Measurements from ENCODE around the gene ASPM.
A peak's percentile ranks its signal among the peaks of the same experiment; 100 is the strongest.

The ASPM gene, protein sequence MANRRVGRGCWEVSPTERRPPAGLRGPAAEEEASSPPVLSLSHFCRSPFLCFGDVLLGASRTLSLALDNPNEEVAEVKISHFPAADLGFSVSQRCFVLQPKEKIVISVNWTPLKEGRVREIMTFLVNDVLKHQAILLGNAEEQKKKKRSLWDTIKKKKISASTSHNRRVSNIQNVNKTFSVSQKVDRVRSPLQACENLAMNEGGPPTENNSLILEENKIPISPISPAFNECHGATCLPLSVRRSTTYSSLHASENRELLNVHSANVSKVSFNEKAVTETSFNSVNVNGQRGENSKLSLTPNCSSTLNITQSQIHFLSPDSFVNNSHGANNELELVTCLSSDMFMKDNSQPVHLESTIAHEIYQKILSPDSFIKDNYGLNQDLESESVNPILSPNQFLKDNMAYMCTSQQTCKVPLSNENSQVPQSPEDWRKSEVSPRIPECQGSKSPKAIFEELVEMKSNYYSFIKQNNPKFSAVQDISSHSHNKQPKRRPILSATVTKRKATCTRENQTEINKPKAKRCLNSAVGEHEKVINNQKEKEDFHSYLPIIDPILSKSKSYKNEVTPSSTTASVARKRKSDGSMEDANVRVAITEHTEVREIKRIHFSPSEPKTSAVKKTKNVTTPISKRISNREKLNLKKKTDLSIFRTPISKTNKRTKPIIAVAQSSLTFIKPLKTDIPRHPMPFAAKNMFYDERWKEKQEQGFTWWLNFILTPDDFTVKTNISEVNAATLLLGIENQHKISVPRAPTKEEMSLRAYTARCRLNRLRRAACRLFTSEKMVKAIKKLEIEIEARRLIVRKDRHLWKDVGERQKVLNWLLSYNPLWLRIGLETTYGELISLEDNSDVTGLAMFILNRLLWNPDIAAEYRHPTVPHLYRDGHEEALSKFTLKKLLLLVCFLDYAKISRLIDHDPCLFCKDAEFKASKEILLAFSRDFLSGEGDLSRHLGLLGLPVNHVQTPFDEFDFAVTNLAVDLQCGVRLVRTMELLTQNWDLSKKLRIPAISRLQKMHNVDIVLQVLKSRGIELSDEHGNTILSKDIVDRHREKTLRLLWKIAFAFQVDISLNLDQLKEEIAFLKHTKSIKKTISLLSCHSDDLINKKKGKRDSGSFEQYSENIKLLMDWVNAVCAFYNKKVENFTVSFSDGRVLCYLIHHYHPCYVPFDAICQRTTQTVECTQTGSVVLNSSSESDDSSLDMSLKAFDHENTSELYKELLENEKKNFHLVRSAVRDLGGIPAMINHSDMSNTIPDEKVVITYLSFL (N-terminal part only)

GRCh38 chr1:197146101-197147095 lies at the start of gene ASPM:
ASPM (minus strand) TSS chr1:197146669; CDS start chr1:197146437, 232 bp downstream.
- peak; percentile 97 to 99 for ATAC-seq

- ATAC-seq = no peak
These were observed 48.6 kb upstream of the ASPM start for GRCh38 chr1:197195100-197195499.

- no peak for ATAC-seq
These were observed 37.7 kb upstream of the ASPM start for GRCh38 chr1:197184190-197184589.

DNA sequence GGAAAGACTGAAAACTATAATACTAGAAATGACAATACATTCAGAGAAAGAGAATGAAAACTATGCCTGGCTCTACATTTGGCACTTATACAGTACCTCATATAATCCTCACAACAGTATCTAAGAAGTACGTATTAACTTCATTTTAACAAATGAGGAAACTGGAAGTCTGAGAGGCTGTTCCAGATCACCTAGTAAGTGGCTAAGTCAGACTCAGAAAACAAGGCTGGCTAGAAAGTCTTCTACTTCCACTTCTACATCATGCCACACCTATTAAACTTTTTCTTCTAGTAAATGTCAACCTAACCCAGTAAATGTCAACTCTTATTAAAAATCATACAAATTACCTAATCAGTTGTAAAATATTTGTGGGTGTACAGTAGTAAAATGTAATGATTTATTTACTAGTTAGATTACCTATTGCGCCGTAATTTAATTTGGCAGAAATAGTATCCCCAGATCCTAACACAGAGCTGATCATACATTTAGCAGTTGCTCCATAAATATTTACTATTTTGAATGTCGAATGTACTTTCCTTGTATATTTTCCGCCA lies 36.8 kb upstream of the ASPM start:
- ATAC-seq = no peak

DNA sequence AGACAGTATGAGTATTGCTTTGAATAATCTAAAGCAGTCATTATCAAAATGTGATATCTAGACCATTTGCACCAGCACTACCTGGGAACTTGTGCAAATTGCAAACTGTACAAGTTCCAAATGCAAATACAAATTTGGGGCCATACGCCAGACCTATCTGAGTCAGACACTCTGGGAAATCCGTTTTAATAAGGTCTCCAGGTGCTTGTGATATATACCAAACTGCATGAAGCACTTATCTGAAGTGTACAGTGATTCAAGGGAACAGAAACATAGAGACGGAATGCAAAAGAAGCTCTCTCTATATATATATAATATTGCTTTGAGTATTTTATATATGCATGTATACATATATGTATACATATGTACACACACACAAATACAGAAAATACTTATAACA lies 36.2 kb upstream of the ASPM start:
- no peak for ATAC-seq

GRCh38 chr1:197181982-197182381 lies 35.5 kb upstream of the ASPM start:
- peak in 1 of 2 donors; percentile 55 for ATAC-seq

DNA sequence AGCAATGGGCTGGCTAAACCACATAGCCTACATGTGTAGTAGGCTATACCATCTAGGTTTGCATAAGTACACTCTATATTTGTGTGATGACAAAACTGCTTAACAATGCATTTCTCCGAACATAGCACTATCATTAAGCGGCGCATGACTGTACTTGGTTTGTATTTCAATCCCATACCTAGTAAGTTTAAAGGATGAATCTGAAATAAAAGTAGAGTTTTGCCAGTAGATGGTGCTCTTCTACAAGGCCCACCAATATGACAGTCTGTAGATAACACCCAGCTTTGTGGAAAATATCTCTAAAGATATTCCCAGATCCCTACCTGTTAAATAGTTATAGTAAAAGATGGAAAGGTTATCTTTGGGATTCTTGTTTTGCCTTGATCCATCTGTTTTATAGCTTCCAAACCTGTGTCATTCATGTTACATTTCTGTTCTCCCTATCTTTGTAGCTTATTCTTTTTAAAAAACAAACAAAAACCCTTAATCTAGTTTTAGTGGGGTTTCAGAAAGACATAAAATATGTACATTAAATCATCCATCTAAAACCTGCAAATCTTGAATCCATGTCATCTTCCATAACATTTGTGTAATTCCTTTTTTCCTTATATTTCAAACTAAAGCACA lies 33.9 kb upstream of the ASPM start:
- peak in 1 of 2 donors; percentile 56 for ATAC-seq

GRCh38 chr1:197178998-197179397 lies 32.5 kb upstream of the ASPM start:
- ATAC-seq = no peak

DNA sequence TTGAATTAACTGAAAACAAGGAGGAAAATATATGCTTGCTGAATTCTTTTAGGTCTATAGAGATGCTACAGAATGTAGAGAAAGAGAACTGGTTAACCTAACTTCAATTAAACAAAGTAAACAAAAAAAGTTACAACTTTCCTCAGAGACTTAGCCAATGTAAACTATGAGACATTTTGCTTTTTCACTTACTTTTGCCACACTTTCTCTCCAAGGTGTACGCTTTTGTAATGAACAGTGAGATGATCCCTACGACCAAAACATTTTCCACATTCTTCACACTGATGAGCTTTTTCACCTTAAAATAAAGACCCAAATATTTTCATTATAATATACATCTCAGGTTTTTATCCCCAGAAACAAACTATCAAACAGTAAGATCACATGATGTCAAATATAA lies 28.3 kb upstream of the ASPM start:
- ATAC-seq = no peak

DNA sequence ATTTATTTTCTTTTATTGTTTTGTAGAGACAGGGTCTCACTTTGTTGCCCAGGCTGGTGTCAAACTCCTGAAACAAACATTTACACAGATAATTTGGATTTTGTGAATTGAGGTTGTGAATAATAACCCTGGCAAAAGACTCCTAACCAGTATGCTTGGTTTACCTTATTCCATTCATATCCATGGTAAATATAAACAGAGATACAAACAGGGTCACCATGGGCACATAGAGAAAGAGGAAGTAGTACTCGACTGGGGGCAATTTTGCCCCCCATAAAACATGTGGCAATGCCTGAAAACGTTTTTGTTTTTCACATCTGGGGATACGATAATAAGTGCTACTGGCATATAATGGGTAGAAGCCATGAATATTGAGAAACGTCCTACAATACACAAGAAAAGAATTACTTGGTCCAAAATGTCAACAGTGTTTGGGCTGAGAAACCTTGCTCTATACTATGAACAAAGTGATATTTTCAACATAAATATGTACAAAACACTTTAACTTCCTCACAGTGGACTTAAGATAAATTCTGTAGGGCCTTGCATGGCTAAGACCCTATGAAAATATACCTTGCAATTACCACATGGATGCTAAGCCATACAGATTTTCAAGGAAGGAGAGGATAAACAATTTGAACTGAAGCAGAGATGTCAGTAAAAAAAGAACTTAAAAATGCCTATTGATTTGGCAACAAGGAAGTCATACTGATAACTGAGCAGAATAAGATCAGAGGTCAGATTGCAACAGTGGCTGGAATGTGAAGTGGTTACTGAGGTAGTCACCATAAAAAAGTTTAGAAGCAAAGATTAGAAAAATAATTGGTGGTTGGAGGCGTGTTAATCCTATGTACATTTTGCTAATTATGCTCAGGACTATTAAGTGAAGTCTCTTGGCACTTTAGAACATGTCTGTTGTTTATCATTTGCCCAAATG lies 27.4 kb upstream of the ASPM start:
- no peak for ATAC-seq

DNA sequence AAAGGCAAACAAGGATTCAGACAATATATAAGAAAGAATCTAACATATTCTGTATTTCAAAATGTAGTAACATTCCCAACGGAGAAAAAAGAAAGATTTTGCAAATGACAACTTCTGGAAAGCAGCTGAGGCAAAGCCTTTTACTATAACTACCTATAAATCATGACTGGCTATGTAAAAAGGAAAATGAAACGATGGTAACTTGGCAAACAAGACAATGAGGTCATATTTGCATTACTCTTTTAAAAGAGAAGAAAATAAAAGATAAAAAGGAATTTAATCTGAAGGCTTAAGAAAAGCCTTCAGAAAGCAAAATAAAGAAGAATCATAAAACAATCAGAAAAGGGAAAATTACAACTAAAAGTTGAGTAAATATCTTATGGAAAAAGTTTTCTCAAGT lies 25.1 kb upstream of the ASPM start:
- ATAC-seq = no peak

DNA sequence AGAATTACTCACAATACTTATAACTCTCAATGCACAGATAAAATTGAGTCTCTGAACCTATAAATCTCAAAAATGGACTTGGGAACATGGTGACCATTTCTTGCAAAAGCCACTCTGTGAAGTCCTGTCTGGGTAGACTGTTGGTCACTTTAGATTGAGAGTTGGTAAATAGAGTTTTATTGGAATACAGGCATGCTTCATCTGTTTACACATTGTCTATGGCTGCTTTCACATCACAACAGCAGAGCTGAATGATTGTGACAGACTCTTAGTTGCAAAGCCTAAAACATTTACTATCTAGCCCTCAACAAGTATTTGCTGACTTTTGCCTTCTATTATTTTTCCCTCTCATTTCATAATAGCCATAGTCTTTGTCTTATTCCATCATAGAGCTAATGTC lies 24.1 kb upstream of the ASPM start:
- ATAC-seq = no peak

GRCh38 chr1:197159461-197159860 lies 13.0 kb upstream of the ASPM start:
- ATAC-seq = no peak

GRCh38 chr1:197156692-197157091 lies 10.2 kb upstream of the ASPM start:
- ATAC-seq = no peak

- no peak for ATAC-seq
These were observed 6.2 kb upstream of the ASPM start for GRCh38 chr1:197152662-197153061.

GRCh38 chr1:197151185-197151584 lies 4.7 kb upstream of the ASPM start:
- no peak for ATAC-seq

DNA sequence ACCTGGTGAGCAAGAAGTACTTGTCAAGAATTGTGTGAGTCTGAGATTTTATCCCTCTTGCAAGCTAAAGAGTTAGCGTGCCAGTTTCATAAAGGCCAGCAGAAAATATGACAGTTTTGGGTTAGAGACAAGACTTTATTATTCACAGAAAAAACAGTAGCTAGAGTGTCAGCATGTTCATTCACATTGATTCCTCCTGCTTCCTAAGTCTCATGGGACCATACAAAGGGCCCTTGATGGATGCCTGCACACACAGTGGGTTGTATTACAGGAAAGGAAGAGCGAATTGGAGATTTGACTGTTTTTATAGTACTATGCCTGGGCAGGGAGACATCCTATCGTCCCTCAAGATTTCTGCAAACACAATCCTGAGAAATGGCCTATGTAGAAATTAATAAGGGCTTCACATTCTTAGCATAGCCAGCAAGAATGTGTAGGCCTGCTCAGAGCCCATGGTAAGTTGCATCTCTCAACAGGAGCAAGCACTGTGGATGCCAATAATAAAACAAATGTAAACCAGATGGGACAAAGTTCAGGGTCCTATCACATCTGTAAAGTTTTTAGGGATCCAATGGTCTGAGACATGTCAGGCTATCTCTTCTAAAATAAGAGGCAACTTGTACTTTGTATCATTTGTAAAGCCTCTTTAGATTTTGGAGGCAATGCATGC lies 4.0 kb upstream of the ASPM start:
- no peak for ATAC-seq

DNA sequence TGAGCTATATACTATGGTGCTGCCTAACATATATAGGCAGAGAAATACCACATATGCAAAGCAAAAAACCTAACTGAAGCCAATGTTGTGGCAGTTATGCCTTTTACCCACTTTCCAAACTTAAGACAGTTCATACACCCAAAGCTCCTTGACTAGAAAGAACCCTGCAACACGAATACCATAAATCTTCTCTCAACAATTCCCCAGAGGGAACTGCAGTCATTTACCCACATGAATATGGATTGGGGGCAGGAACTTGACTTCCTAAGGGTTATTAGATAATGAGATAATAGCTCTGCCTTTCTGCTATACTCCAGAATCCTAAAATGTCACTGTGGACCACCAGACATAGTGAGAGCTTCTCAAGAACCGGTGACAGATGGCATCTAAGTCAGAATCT lies 2.9 kb upstream of the ASPM start:
- no peak for ATAC-seq

DNA sequence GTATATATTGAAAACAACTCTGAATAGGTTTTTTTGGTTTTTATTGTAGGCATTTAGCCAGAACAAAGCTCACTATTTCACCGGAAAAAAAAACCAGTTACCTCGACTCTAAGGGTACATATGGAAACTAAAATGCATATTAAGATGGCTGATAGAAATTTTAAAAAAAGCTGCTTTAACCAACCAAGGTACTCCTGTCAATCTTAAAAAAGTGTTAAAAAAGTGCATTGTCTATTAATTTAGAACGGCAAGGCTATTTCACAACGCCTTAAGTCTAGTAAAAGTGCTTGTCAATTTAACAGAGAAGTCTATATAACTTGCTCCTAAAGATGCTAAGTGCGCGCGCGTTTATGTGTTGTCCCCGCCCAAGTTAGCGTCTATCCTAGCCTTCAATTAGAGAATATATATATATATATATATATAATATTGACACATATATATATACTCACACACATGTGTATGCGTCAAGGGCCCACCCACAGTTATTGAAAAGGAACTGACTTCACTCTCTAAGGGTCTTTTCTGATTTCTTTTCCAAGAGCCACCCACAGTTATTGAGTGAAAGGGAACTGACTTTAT lies 934 bp downstream of the ASPM start:
- no peak for ATAC-seq

All from activated CD4-positive, CD25-positive, alpha-beta regulatory T cell treated with anti-CD3 and anti-CD28 coated beads, Interleukin-2, amount 50 U/mL, for 24 hours (primary cell).